HG03095 (cell line): ENCODE results near the gene EPHB1.
"Not testable (repeated sequence)": the region's sequence is repeated elsewhere in the genome, so short reads cannot be mapped to it uniquely, and the experiment has no call there.

Experiments used
- ATAC-seq: cut with Tn5 transposase; IDR thresholded peaks from one replicate; pipeline ENCODE4 v1.9.1; 2021; ENCODE audit warnings: moderate library complexity; ENCODE audit not compliant: unreplicated experiment

The EPHB1 gene

DNA sequence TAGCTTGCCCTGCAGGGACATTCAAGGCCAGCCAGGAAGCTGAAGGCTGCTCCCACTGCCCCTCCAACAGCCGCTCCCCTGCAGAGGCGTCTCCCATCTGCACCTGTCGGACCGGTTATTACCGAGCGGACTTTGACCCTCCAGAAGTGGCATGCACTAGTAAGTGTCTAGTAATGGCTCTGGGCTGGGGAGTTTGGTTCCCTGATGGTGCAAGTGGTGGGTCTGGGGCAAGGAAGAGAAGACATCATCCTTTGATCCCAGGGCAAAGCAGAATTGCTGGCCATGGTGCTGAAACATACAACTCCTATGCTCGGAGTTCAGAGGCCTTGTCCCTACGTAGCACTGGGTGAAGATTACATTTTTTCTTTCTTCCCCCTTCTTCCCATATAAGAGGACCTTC, 311.4 kb downstream of the EPHB1 start:
- no peak for ATAC-seq

DNA sequence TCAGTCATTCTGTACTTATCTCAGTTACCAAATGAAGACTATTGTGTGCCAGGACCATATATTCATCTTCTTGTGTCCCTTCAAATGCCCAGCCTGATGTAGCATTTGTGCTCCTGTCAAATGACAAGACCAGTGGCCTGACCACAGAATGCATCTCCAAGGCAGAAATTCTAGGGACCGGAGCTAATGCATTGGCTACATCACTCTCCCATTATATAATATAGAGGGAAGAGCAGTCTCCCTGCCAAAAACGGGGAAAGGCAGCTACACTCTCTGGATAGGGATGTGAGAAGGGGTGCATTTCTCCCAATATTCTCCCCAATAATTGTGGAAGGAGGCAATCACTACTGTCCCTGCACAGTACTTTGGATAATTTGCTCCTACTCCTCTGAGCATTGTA, 312.0 kb downstream of the EPHB1 start:
- ATAC-seq, result no peak

- no peak for ATAC-seq
Observed at GRCh38 chr3:135109681-135110080, 314.6 kb downstream of the EPHB1 start.

DNA sequence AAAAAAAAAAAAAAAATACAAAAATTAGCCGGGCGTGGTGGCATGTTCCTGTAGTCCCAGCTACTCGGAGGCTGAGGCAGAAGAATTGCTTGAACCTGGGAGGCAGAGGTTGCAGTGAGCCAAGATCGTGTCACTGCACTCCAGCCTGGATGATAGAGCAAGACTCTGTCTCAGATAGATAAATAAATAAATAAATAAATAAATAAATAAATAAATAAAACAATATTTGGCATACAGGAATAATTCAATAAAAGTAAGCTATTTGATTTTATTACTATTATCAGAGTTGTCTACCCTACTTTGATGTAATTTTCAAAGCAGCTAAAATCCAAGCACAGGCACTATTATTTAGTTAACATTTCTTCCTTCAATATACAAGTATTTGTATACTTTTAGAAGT, 319.5 kb downstream of the EPHB1 start:
- not testable (repeated sequence) for ATAC-seq

DNA sequence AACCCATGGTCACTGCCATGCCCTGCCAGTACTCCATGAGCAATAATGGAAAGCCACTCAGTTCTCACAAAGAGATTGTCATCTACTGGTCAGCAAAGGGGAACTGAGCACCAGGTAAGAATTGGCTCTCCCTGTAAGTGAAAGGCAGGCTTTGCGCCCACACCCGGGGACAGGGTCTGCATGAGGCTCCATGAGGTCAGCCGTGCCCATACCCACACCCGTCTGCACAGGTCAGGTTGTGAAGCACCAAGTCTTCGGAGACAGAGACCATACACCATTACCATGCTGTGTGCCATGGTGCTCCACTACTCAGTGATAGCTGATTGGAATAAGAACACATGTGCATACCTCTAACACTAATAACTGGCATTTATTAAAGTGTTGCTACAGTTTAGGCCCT, 322.9 kb downstream of the EPHB1 start:
- no peak for ATAC-seq

DNA sequence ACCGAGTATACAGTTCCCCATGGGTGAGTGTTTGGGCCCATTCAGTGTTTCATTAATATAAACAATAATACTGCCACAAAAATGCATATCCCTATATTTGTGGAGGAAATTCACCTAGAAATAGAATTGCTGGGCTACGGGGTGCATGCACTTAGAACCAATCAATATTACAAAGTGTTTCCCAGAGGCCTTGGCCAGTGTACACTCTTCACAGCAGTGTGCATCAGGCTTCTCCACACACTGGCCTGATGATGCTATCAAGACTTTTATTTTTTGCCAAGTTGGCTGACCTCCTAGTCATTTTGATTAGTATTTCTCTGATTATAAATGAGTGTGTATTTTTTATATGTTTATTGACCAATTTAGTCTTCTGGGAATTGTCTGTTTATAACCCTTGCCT, 323.7 kb downstream of the EPHB1 start:
- no peak for ATAC-seq

- no peak for ATAC-seq
Observed at GRCh38 chr3:135125171-135125801, 330.2 kb downstream of the EPHB1 start.

GRCh38 chr3:135127946-135128470, 332.9 kb downstream of the EPHB1 start:
- no peak for ATAC-seq

DNA sequence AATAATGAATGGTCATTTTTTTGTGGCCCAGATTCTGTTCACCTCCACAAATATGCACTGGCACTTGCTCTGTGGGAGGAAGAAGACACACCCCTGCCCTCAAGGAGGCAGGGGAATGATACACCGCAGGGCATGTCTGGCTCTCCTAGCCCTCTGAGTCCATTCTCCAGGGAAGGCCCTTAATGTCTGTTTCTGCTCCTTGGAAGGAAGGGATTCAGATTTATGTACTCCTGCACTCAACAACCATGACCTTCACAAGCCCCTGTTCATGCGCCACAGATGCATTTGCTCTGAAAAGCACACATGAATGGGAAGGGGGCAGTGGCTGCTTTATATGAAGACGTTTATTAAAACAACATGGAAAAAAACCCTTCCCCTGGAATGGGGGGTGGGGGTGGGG, 333.8 kb downstream of the EPHB1 start:
- no peak for ATAC-seq

- ATAC-seq, result no peak
Observed at GRCh38 chr3:135131290-135131689, 336.2 kb downstream of the EPHB1 start.

DNA sequence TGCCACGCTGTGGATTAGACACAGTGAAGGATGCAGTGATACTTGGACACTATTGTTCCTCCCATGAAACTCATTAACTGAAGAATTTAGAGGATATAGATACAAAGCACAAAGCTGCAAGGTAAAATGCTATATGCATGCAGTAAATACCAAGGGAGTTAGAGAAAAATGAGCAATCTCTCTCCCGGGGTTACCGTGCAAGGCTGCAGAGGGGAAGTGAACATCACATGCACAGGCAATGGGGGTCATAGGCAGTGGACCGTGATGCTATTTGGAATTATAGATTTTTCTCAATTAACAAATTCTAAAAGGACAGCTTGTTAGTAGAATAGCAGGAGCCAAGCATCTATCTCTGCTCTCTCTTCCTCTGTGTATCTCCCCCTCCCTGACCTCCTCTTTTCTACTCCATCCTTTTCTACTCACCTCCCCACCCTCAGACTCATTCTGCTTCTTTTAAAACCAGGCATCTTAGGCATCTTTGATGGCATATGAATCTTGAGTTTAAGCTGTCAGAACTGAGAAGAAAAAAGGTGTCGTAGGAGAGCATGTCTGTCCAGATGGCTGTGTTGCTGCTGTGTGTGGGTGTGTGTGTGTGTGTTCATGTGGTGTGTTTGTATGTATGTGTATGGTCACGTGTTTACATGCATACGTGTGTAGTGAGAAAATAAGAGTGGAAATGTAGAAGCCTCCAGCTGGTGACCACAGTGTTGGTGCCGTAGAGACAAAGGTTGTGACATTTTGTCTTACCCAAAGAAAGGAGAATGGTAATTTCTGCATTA, 339.0 kb downstream of the EPHB1 start:
- ATAC-seq, result no peak

- no peak for ATAC-seq
Observed at GRCh38 chr3:135134684-135135075, 339.6 kb downstream of the EPHB1 start.

- ATAC-seq, result no peak
Observed at GRCh38 chr3:135135445-135135844, 340.4 kb downstream of the EPHB1 start.

- ATAC-seq, result no peak
Observed at GRCh38 chr3:135136361-135137100, 341.5 kb downstream of the EPHB1 start.

- ATAC-seq, result no peak
Observed at GRCh38 chr3:135137296-135137695, 342.2 kb downstream of the EPHB1 start.

- no peak for ATAC-seq
Observed at GRCh38 chr3:135138776-135139175, 343.7 kb downstream of the EPHB1 start.

- ATAC-seq, result no peak
Observed at GRCh38 chr3:135140591-135140990, 345.5 kb downstream of the EPHB1 start.

- no peak for ATAC-seq
Observed at GRCh38 chr3:135141160-135141559, 346.1 kb downstream of the EPHB1 start.

DNA sequence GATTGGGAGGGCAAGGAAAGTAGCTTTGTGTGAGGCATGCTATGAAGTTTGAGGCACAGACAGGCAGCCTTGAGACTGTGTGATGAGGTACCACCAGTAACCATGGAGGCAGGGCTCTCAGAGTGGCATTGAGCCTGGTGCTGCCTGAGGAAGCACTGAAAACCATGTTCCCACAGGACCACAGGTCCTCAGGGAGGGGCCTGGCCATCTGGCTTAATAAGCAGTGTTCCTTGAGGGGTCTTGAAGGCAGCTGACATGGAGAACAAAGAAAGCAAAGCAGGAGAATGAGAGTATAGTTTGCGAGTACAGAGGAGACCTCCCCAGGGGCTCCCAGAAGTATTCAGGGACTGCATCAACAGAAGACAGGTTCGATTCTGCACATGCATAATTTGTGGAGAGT, 346.6 kb downstream of the EPHB1 start:
- ATAC-seq, result no peak

GRCh38 chr3:135142530-135142929, 347.5 kb downstream of the EPHB1 start:
- no peak for ATAC-seq

DNA sequence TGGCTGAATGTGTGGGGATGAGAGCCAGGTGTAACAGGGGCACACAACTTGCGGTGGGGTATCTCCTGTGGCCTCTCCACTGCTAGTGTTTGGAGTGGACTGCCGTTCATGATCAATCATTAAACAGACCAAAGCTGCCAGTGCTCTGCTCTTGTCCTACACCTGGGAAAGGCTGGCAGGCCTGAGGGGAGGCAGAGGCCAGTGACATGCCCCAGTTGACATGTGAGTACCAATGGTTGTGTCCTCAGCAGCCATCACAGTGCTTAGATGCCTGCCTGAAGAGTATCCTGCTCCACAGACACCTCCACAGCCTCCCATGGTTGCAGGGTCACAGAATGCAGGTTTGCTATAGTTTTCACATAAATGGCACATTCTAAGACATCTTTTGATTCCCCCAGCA, 348.4 kb downstream of the EPHB1 start:
- no peak for ATAC-seq

- no peak for ATAC-seq
Observed at GRCh38 chr3:135145581-135145980, 350.5 kb downstream of the EPHB1 start.
